Measurements from ENCODE around the gene MRPL37. TPM values are rescaled to one million over a fixed set of nuclear protein-coding genes. Genes with fewer than 3 reads are reported as not detected.

MRPL37 gene
- total and polyA plus RNA-seq, 2 of the 4 experiments (the other 2 are of a cell fraction): 42.8 to 132 TPM

GRCh38 chr1:54168206-54168965 is 31.6 kb upstream of the MRPL37 start:
- intact Hi-C loops (cut with micrococcal nuclease) (no loop called here), in situ Hi-C loops (cut with MboI; ENCODE audit: low sequenced_read_pairs) (no loop called here), dilution Hi-C loops (cut with HindIII; ENCODE audit: low sequenced_read_pairs, unreplicated experiment) (no loop called here)
- H4K20me1 ChIP-seq (ENCODE audit: insufficient read depth, low read length): no peaks in the 10 kb centered on the region
- peaks cover 3% of the 10 kb centered on the region; the same call in 1 of the 2 replicates for H3K9me1 ChIP-seq (ENCODE audit: insufficient read depth, low read length)
- H3K9ac ChIP-seq (ENCODE audit: low read depth, low read length): no peak overlapping the region
- H2BK15ac ChIP-seq (ENCODE audit: low read depth, low read length): no peak overlapping the region
- H2AK5ac ChIP-seq (ENCODE audit: low read depth, low read length): no peak overlapping the region
- no peak overlapping the region for H3K27ac ChIP-seq (ENCODE audit: insufficient read depth, low read length)
- no peak overlapping the region for H3K18ac ChIP-seq (ENCODE audit: low read depth, low read length)
- CTCF ChIA-PET: no interaction called here
- H3K27me3 ChIP-seq (ENCODE audit: control insufficient read depth, insufficient read depth, low read length): peaks cover 2% of the 10 kb centered on the region; the same call in 1 of the 2 replicates
- H4K5ac ChIP-seq (ENCODE audit: low read depth, low read length): no peak overlapping the region
- peaks cover 4% of the 10 kb centered on the region for H3K4me1 ChIP-seq (ENCODE audit: control insufficient read depth, insufficient read depth, low read length)
- H3K4me2 ChIP-seq (ENCODE audit: low read depth, low read length): no peak overlapping the region
- no peaks in the 10 kb centered on the region for H3K36me3 ChIP-seq (ENCODE audit: control insufficient read depth, insufficient read depth, low read length)
- H2AFZ ChIP-seq (replicated peaks; ENCODE audit: low read length, poor library complexity): no peak overlapping the region
- H4K91ac ChIP-seq (ENCODE audit: insufficient read depth, low read depth, low read length): no peak overlapping the region
- no peak overlapping the region for H3K56ac ChIP-seq (ENCODE audit: extremely low read depth, insufficient read depth, low read length)
- H2BK5ac ChIP-seq (ENCODE audit: low read depth, low read length, poor library complexity, severe bottlenecking): no peak overlapping the region
- H3K23ac ChIP-seq (ENCODE audit: low read depth, low read length): no peak overlapping the region
- H3K4me3 ChIP-seq (ENCODE audit: insufficient read depth, low read depth, low read length): no peak overlapping the region
- H3K4ac ChIP-seq (ENCODE audit: low read depth, low read length): no peak overlapping the region
- ATAC-seq (ENCODE audit: low read depth) (no peak), DNase-seq (no peak)
- H3K14ac ChIP-seq (replicated peaks; ENCODE audit: low read depth, low read length): no peak overlapping the region
- no peak overlapping the region for H4K8ac ChIP-seq (ENCODE audit: low read depth in 2 of 2, low read length in 2 of 2)
- 88% methylated on average over 7 of the region's 8 CpGs; no CpG with 5 or more reads in 1 of the 2 experiments for WGBS, 2 experiments (ENCODE audit: extremely low coverage in 2 of 2, insufficient read length in 1 of 2)
- no peak overlapping the region for H2BK120ac ChIP-seq (ENCODE audit: low read depth, low read length)
- H2BK20ac ChIP-seq (ENCODE audit: low read depth, low read length): no peak overlapping the region
- no peak for TF ChIP-seq MAZ (IDR thresholded peaks at IDR 0.05; ENCODE audit: borderline replicate concordance, low read depth, low read length)
- no peak for TF ChIP-seq CEBPB (IDR thresholded peaks at IDR 0.05; ENCODE audit: low read depth, low read length)
- TF ChIP-seq, protein P1, sequence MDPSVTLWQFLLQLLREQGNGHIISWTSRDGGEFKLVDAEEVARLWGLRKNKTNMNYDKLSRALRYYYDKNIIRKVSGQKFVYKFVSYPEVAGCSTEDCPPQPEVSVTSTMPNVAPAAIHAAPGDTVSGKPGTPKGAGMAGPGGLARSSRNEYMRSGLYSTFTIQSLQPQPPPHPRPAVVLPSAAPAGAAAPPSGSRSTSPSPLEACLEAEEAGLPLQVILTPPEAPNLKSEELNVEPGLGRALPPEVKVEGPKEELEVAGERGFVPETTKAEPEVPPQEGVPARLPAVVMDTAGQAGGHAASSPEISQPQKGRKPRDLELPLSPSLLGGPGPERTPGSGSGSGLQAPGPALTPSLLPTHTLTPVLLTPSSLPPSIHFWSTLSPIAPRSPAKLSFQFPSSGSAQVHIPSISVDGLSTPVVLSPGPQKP (IDR thresholded peaks at IDR 0.05; ENCODE audit: borderline replicate concordance, low read depth, low read length): no peak
- TF ChIP-seq SMC3 (IDR thresholded peaks at IDR 0.05; ENCODE audit: low read depth, low read length): no peak
- no peak for TF ChIP-seq BHLHE40 (IDR thresholded peaks at IDR 0.05; ENCODE audit: low read depth, low read length)
- TF ChIP-seq NFE2L2 (IDR thresholded peaks at IDR 0.05; ENCODE audit: low read depth, low read length): no peak
- no peak for TF ChIP-seq USF2 (IDR thresholded peaks at IDR 0.05; ENCODE audit: low read depth, low read length)
- TF ChIP-seq FOS (IDR thresholded peaks at IDR 0.05; ENCODE audit: low read depth, low read length): no peak
- POLR2A ChIA-PET (ENCODE audit: unreplicated experiment): no interaction called here
- no TSS peak for BruUV-seq (replicated peaks)
- H2AK9ac ChIP-seq (replicated peaks; ENCODE audit: low read depth, low read length, poor library complexity): no peak overlapping the region
- no peaks in the 10 kb centered on the region for H3K9me3 ChIP-seq (ENCODE audit: control insufficient read depth, insufficient read depth, low read length)
- no peaks in the 10 kb centered on the region for H3K79me1 ChIP-seq (ENCODE audit: low read depth in 1 of 2, low read length in 2 of 2)

Data from IMR-90 (cell line).